ENCODE measurements around the gene SNCG.

- no peak for TF ChIP-seq FOXP2 (optimal IDR thresholded peaks at IDR 0.05; ENCODE audit: control extremely low read depth, extremely low read length, insufficient read depth)
- TF ChIP-seq EZH2 (IDR thresholded peaks at IDR 0.05) = no peak
These were observed 806 bp upstream of the SNCG start, which contains the start of gene MMRN2 for GRCh38 chr10:86957471-86958115.
